ENCODE results near the gene CRABP1. TPM values are rescaled to one million over a fixed set of nuclear protein-coding genes. Genes with fewer than 3 reads are reported as not detected.

CRABP1 gene
- total RNA-seq, 1 experiment from 2014 or later: not detected

DNA sequence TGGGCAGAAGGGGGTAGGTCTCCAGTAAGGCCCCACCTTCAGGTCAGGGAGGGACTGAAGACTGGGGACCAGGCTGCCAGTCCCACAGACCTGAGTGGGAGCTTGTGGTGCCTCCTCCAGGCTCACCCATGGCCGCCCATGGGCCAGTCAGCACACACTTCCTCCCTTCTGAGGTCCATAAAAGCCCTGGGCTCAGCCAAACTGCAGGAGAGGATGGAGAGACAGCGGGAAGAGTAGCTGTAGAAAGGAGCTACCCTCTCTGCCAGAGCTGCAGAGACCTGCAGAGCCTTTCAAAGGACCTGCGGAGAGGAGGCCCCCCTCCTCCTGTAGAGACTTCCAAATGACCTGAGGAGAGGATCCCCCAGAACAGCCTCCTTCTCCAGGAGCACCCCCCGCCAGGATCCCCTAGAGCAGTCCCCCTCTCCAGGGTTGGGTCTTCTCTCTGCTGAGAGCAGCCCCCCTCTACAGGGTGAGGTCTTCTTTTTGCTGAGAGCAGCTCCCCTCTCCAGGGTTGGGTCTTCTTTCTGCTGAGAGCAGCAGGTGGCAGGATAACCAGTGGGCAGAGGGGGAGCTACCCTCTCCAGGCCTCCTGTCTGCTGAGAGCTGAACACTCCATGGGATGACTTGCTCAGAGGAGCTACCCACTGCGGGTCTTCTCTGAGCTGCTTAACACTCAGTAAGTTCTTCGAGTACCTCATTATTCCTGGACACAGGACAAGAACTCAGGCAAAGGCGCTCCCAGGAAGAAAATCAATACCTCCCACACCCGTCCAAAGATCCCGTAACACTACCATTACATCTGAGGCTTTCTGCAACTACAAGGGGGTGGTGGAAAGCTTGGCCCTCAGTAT, 35.7 kb upstream of the CRABP1 start:
- intact Hi-C loops (cut with micrococcal nuclease; ENCODE audit: unreplicated experiment): no loop called here
- no peak overlapping the region for H3K4me3 Mint-ChIP-seq (ENCODE audit: low read depth, unreplicated experiment)
- peaks cover 10% of the 10 kb centered on the region for H3K36me3 Mint-ChIP-seq (ENCODE audit: insufficient read depth, unreplicated experiment)
- H3K4me1 Mint-ChIP-seq (ENCODE audit: low read depth, unreplicated experiment): peaks cover 52% of the 10 kb centered on the region
- H3K27ac Mint-ChIP-seq (ENCODE audit: unreplicated experiment): no peak overlapping the region
- CTCF ChIA-PET: interaction anchor here (0.7 to 1.0 kb wide), 2 partner anchors 10 to 114 kb away, joined by 3 read pairs; no protein-coding TSS in a partner anchor
- BruUV-seq (replicated peaks): no TSS peak
- no peak for DNase-seq
- no peak for TF ChIP-seq CTCF (IDR thresholded peaks at IDR 0.05; ENCODE audit: unreplicated experiment)
- H3K9me3 Mint-ChIP-seq (ENCODE audit: low read depth, unreplicated experiment): no peaks in the 10 kb centered on the region
- no peaks in the 10 kb centered on the region for H3K27me3 Mint-ChIP-seq (ENCODE audit: unreplicated experiment)

DNA sequence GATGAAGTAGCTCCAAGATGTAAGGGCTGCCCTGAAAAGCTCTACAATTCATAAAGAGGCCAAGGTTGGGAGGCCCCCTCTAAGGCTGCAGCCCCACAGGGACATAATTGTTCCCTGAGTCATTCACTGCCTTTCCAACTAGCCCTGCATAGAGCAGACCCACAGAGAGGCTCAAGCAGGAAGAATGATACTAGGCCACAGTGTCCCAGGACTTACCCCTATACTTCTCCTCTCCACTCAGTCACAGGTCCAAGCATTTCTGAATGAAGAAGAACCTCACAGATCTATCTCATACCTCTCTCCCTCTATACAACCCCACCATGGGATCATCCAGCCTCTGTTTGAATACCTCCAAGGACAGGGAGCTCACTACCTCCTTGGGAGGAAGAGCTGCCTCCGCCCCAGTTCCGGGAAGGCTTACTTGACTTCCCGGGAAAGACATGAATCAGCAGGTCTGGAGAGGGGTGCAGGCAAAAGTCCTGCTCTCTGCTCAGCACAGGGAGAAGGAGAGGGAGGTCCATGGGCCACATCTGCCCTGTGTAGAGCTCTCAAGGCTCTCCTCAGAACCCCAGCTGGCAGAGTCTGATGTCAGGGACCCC, 33.9 kb upstream of the CRABP1 start:
- Mint-ChIP-seq H3K27me3 (ENCODE audit: unreplicated experiment) (no peaks in the 10 kb centered on the region), H3K27ac (ENCODE audit: unreplicated experiment) (peak overlapping the region; percentile 71), H3K9me3 (ENCODE audit: low read depth, unreplicated experiment) (no peaks in the 10 kb centered on the region), H3K36me3 (ENCODE audit: insufficient read depth, unreplicated experiment) (no peaks in the 10 kb centered on the region), H3K4me3 (ENCODE audit: low read depth, unreplicated experiment) (no peak overlapping the region), H3K4me1 (ENCODE audit: low read depth, unreplicated experiment) (peaks cover 49% of the 10 kb centered on the region)
- no TSS peak for BruUV-seq (replicated peaks)
- peak; percentile 28 for DNase-seq
- intact Hi-C loops (cut with micrococcal nuclease; ENCODE audit: unreplicated experiment): no loop called here
- CTCF ChIA-PET: interaction anchor here (1.3 to 4.2 kb wide), 4 partner anchors 38 to 116 kb away, joined by 4 to 30 read pairs (median 11); no protein-coding TSS in a partner anchor
- TF ChIP-seq CTCF (IDR thresholded peaks at IDR 0.05; ENCODE audit: unreplicated experiment): no peak

GRCh38 chr15:78307976-78308375, 32.2 kb upstream of the CRABP1 start:
- H3K36me3 Mint-ChIP-seq (ENCODE audit: insufficient read depth, unreplicated experiment): no peaks in the 10 kb centered on the region
- BruUV-seq (replicated peaks): no TSS peak
- peaks cover 32% of the 10 kb centered on the region for H3K4me1 Mint-ChIP-seq (ENCODE audit: low read depth, unreplicated experiment)
- no peak for DNase-seq
- intact Hi-C loops (cut with micrococcal nuclease; ENCODE audit: unreplicated experiment): loop anchor here (1.0 kb wide), 1 partner anchor 107 kb away; no protein-coding TSS in a partner anchor
- no peak overlapping the region for H3K4me3 Mint-ChIP-seq (ENCODE audit: low read depth, unreplicated experiment)
- H3K27me3 Mint-ChIP-seq (ENCODE audit: unreplicated experiment): peaks cover 14% of the 10 kb centered on the region
- CTCF ChIA-PET: interaction anchor here (0.5 to 4.2 kb wide), 5 partner anchors 16 to 156 kb away, joined by 3 to 30 read pairs (median 10); no protein-coding TSS in a partner anchor
- no peaks in the 10 kb centered on the region for H3K9me3 Mint-ChIP-seq (ENCODE audit: low read depth, unreplicated experiment)
- H3K27ac Mint-ChIP-seq (ENCODE audit: unreplicated experiment): no peak overlapping the region
- no peak for TF ChIP-seq CTCF (IDR thresholded peaks at IDR 0.05; ENCODE audit: unreplicated experiment)

DNA sequence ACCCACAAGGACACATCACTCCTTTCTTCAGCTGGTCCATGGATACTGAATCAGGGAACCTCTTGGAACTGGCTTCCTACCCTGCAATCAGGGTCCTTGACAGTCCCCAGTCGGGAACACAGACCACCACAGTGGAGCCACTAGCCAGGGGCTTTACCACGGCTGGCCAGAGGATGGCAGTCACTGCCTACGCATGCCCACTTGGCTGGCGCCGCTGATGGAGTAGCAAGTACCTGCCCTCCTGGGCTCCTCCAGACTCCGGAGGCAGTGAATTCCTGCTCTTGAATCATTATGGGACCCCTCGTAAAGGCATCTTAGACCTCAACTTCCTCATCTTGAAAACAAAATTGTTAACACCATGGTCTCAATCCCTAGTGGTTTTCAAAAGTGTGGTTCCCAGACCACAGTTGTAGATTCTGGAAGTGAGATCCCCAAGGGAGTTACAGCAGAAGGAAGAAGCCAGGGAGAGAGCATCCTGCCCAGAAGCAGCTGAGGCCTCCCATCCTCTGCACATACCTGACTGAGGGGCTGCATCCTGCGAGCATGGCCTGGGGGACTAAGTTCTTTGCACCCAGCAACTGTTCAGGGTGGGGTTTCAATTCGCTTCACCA, 31.6 kb upstream of the CRABP1 start:
- BruUV-seq (replicated peaks): no TSS peak
- CTCF ChIA-PET: interaction anchor here (0.5 to 4.2 kb wide), 6 partner anchors 9 to 157 kb away, joined by 3 to 30 read pairs (median 8); no protein-coding TSS in a partner anchor
- DNase-seq: peak; percentile 88
- Mint-ChIP-seq H3K27ac (ENCODE audit: unreplicated experiment) (no peak overlapping the region), H3K9me3 (ENCODE audit: low read depth, unreplicated experiment) (no peaks in the 10 kb centered on the region), H3K27me3 (ENCODE audit: unreplicated experiment) (peaks cover 19% of the 10 kb centered on the region), H3K36me3 (ENCODE audit: insufficient read depth, unreplicated experiment) (no peaks in the 10 kb centered on the region), H3K4me1 (ENCODE audit: low read depth, unreplicated experiment) (peaks cover 29% of the 10 kb centered on the region), H3K4me3 (ENCODE audit: low read depth, unreplicated experiment) (no peak overlapping the region)
- intact Hi-C loops (cut with micrococcal nuclease; ENCODE audit: unreplicated experiment): no loop called here
- TF ChIP-seq CTCF (IDR thresholded peaks at IDR 0.05; ENCODE audit: unreplicated experiment): peak; percentile 90
